D721Med (cell line): ENCODE results near the gene PRDX2.

Experiments used
- DNase-seq: peaks from one replicate; pipeline ENCODE4 v3.0.0; 2011; ENCODE audit warnings: low spot score; ENCODE audit not compliant: insufficient read length
- FAIRE-seq: peaks from 2 replicates; lab custom pipeline; 2011; peaks lifted over from hg19 to GRCh38; lab: Jason Lieb, UNC
- TF ChIP-seq, protein P1 (sequence below): IDR thresholded peaks from 2 replicates; pipeline ENCODE4 v1.5.1; 2012; ENCODE audit warnings: mild to moderate bottlenecking, control low read depth; ENCODE audit not compliant: insufficient read depth; ENCODE audit errors: missing control alignments

Gene PRDX2

DNA sequence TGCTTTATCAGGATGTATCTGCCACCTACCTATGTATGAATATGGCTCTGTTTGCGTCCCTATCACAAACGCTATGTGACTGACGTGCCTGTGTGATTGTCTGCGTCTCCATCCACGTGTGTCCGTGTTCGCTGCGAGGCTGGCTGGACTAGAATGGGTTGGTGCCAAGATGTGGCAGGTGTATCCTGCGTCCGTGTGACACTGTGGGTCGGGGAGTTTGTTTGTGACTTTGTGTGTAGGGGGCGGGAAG, 19.5 kb downstream of the PRDX2 start:
- FAIRE-seq = no peak

DNA sequence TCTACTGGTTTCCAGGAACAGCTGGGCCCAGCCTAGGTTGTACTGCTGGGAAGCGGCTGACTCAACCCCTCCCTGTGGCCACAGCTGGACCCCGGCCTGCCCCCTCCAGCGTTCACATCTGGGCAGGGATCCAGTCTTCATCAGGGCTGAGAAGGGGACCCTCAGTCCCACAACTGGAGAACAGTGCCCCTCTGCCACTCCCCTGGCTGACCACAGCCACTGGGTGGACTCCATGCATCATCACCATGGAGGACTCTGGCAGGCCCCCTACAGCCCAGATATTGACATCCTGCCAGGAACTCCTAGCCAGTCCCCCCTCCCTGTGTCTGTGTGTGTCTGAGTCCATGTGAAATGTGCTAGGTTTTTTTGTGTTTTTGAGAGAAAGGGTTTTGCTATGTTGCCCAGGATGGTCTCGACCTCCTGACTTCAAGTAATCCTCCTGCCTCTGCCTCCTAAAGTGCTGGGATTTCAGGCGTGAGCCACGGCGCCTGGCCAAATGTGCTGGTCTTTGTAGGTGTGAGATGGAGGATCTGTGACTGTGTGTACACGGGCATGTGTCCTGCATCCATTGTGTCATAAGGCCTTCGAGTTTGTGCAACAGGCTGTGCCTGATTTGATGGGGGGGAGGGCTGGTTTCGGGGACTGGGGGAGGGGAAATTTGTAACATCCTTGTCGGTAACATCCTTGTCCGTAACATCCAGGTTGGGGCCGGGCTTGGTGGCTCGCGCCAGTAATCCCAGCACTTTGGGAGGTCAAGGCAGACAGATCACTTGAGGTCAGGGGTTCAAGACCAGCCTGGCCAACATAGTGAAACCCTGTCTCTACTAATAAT, 22.2 kb downstream of the PRDX2 start:
- TF ChIP-seq, protein P1, sequence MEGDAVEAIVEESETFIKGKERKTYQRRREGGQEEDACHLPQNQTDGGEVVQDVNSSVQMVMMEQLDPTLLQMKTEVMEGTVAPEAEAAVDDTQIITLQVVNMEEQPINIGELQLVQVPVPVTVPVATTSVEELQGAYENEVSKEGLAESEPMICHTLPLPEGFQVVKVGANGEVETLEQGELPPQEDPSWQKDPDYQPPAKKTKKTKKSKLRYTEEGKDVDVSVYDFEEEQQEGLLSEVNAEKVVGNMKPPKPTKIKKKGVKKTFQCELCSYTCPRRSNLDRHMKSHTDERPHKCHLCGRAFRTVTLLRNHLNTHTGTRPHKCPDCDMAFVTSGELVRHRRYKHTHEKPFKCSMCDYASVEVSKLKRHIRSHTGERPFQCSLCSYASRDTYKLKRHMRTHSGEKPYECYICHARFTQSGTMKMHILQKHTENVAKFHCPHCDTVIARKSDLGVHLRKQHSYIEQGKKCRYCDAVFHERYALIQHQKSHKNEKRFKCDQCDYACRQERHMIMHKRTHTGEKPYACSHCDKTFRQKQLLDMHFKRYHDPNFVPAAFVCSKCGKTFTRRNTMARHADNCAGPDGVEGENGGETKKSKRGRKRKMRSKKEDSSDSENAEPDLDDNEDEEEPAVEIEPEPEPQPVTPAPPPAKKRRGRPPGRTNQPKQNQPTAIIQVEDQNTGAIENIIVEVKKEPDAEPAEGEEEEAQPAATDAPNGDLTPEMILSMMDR = no peak

More for the DNA sequence above, 19.5 kb downstream of the PRDX2 start:
- no peak for DNase-seq
- TF ChIP-seq, protein P1 = no peak

DNA sequence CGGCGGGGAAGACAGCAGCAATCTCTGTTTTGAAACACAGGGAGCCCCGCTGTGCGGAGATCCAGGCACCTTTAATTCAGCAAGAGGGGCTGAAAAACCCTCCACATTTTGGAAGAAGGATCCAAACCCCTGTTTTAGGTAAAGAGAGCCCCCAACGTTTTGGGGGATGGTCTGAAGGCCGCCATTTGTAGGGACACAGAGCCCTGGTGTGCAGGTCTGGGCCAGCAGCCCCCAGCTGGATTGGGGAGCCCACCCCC, 22.8 kb downstream of the PRDX2 start:
- TF ChIP-seq, protein P1 = no peak
- no peak for DNase-seq
- no peak for FAIRE-seq

More for the DNA sequence above, 22.2 kb downstream of the PRDX2 start:
- FAIRE-seq (no peak), DNase-seq (no peak)

DNA sequence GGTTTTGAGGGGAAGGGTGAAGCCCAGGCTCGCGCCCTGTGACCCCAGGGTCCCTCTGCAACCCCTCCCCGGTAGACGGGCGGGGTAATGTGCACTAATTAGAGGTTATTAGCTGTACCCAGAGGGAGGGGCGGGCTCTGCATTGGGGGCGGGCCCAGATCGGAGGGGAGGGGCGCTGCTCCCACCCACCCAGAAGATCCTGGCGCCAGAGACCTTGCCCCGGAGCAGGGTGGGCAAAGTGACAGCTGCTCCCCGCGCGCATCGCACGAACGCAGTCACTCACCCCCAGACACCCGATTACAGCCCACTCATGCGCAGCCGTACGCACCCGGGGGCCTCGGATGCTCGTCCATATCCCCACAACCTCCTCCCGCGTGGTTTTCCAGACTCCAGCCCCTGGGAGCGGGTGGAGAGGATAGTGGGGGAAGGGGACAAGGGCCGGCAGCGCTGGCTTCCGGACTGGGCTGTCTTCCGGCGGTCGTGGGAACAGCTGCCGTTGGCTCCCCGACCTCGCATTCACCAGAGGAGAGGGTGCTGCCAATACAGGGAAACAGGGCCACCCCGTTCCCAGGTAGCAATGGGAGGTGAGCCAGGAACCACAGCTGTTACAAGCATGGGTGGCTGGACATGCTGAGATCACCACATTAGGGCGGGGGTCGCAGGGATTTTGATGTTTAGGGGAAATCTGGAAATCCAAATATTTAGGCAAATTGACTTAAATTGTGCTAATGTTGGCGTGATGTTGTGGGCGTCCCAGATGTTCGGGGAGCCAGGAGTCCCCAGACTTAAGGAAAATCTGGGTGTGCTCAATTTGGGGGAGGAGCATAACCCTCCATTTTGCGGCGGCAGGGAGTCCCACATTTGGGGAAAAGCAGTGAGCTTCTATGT, 23.3 kb downstream of the PRDX2 start:
- DNase-seq (no peak), FAIRE-seq (no peak)
- TF ChIP-seq, protein P1 = no peak

DNA sequence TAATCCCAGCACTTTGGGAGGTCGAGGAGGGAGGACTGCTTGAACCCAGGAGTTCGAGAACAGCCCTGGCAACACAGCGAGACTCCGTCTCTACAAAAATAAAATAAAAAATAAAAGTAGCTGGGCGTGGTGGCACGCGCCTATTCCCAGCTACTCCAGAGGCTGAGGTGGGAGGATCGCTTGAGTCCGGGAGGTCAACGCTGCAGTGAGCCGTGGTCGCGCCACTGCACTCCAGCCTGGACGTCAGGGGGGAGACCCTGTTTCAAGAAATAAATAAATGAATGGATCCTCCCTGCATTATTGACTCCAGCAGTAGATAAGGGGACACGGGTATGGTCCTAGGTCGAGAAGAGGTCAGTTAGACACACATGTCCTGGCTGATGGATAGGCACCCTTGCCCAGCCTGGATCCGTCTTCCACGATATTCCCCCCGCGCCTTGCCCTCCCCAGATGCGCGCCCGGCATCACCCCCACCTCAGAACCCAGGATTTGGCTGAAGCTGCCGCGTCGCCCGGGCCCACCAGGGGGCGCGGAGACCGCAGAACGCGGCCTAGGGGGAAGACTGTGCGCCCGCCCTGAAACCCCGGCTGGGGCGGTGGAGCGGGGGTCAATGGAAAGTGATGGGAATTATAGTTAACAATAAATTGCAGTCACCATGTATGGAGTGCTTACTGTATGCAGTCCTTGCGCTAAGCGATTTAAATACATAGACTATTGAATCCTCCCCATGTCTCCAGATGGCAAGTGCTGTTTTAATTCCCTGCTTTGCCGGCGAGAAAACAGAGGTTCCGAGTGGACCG, 24.2 kb downstream of the PRDX2 start:
- DNase-seq (no peak), FAIRE-seq (no peak)
- TF ChIP-seq, protein P1 = peak; percentile 84

DNA sequence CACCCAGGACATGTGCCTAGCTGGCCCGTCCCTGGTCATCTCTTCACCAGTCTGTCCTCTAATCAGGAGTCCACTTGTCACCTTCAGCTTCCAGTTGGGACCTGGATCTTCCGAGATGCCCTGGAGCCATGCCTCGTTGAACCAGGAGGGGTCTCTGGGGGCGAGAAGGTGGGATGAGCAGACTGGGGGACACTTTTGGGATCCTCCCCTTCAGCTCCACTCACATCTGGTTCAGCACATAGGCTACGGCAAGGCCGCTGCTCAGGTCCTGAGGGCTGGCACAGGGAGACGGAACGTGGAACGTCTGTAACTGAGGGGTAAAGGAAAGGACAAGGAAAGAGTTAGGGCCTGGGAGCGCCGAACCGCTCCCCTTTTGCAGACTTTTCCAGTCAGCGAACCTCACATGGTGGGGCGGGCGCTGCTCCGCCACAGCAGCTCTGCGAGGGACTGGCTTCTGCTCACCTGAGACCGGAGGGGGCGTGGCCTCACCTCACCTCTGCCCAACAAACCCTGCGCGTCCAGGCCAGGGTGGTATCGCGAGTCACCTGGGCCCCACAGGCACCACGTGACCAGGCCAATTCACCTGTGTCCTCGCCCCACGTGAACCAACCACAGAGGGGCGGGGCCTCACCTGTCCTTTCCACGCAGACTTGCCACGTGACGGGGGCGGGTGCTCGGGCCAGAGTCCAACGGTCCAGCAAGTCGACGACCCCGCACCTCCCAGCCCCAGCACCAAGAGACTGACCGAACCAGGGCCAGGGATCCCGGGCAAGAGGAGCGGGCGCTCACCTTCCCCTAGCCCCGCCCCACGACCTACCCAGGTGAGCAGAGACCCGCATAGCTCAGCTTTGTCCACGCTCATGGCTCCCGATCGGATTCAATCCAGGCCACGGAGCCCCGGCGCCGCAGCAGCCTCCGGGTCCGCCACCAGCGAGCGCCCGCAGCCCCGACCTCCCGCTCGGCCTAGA, 26.7 kb downstream of the PRDX2 start, which contains the start of gene HOOK2:
HOOK2 (minus strand) TSS at position 965 of the 968 bp plus-strand sequence; CDS start at position 862, 103 bp downstream.
- TF ChIP-seq, protein P1 = no peak
- DNase-seq (no peak), FAIRE-seq (no peak)
